Coronary artery (tissue), 2 donors: ENCODE data around the gene BMP2.

Experiments
- DNase-seq: peaks from one replicate; pipeline ENCODE4 v3.0.0-alpha.2; 2017; ENCODE audit warnings: low spot score
- H3K27ac ChIP-seq, 2 donors: fragments of 200-600 bp; sonication (generic); one replicate each; pipeline ENCODE4 v1.5.1; 2016 to 2019
- H3K4me3 ChIP-seq: fragments of 200-600 bp; sonication (generic); 2 replicates; pipeline ENCODE4 v1.5.1; 2016; ENCODE audit warnings: mild to moderate bottlenecking, moderate library complexity
- TF ChIP-seq, protein P1 (sequence below): fragments of 200-600 bp; sonication (generic); IDR thresholded peaks from one replicate; pipeline ENCODE4 v1.5.1; 2019; ENCODE audit warnings: antibody characterized with exemption

BMP2 gene

DNA sequence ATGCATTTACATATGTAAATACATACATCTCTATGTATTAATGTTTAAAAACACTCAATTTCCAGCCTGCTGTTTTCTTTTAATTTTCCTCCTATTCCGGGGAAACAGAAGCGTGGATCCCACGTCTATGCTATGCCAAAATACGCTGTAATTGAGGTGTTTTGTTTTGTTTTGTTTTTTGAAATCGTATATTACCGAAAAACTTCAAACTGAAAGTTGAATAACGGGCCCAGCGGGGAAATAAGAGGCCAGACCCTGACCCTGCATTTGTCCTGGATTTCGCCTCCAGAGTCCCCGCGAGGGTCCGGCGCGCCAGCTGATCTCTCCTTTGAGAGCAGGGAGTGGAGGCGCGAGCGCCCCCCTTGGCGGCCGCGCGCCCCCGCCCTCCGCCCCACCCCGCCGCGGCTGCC, 355 bp upstream of the BMP2 start:
- Histone ChIP-seq H3K27ac (peak overlapping the region; percentile 38 to 90), H3K4me3 (peak overlapping the region; percentile 82)
- TF ChIP-seq, protein P1, sequence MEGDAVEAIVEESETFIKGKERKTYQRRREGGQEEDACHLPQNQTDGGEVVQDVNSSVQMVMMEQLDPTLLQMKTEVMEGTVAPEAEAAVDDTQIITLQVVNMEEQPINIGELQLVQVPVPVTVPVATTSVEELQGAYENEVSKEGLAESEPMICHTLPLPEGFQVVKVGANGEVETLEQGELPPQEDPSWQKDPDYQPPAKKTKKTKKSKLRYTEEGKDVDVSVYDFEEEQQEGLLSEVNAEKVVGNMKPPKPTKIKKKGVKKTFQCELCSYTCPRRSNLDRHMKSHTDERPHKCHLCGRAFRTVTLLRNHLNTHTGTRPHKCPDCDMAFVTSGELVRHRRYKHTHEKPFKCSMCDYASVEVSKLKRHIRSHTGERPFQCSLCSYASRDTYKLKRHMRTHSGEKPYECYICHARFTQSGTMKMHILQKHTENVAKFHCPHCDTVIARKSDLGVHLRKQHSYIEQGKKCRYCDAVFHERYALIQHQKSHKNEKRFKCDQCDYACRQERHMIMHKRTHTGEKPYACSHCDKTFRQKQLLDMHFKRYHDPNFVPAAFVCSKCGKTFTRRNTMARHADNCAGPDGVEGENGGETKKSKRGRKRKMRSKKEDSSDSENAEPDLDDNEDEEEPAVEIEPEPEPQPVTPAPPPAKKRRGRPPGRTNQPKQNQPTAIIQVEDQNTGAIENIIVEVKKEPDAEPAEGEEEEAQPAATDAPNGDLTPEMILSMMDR: no peak
- DNase-seq: no peak

GRCh38 chr20:6768228-6769140, 998 bp downstream of the BMP2 start:
- peak overlapping the region; percentile 82 to 90 for H3K27ac ChIP-seq
- TF ChIP-seq, protein P1: no peak
- peak; percentile 75 for DNase-seq
- peak overlapping the region; percentile 82 for H3K4me3 ChIP-seq

- peak; percentile 82 for DNase-seq
- TF ChIP-seq, protein P1: no peak
- H3K4me3 ChIP-seq: peak overlapping the region; percentile 82
Measured at GRCh38 chr20:6769903-6770785, 2.7 kb downstream of the BMP2 start.

DNA sequence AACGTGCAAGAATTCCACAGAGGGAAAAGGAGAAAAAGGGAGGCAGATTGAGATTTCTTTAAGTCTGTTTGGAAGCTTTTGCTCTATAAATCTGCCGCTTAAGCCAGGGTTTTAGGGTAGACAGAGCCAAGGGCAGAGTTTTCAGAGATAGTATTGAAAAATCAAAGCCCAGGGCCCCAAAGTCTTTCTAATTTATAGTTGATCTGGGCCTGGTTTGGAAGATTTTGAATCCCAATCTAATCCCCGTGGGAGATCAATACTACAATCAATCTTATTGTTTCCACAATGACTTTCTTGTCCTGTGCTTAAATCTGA, 3.3 kb downstream of the BMP2 start:
- DNase-seq: no peak
- Histone ChIP-seq H3K27ac (no peak overlapping the region), H3K4me3 (peak overlapping the region; percentile 82)
- TF ChIP-seq, protein P1: no peak

More at GRCh38 chr20:6769903-6770785, 2.7 kb downstream of the BMP2 start:
- H3K27ac ChIP-seq: peak overlapping the region; percentile 19 to 60

GRCh38 chr20:6780433-6781190, 13.1 kb downstream of the BMP2 start:
- no peak for DNase-seq

GRCh38 chr20:6783752-6784151, 16.3 kb downstream of the BMP2 start:
- Histone ChIP-seq H3K27ac (no peak overlapping the region), H3K4me3 (no peak overlapping the region)
- no peak for DNase-seq
- TF ChIP-seq, protein P1: no peak

More at GRCh38 chr20:6780433-6781190, 13.1 kb downstream of the BMP2 start:
- Histone ChIP-seq H3K4me3 (no peak overlapping the region), H3K27ac (no peak overlapping the region)
- TF ChIP-seq, protein P1: no peak
